GM18951 (cell line): ENCODE data around the gene OMD.

Experiments
- POLR2A ChIP-seq: IDR thresholded peaks from 4 replicates; pipeline ENCODE4 v1.6.1; 2011; ENCODE audit warnings: mild to moderate bottlenecking; ENCODE audit not compliant: insufficient read length, insufficient read depth; ENCODE audit errors: extremely low read depth
- in situ Hi-C: fragments of 300-500 bp; cut with MboI; formaldehyde crosslinking; loops from one replicate; pipeline ENCODE4 v1.12.0; 2022; ENCODE audit warnings: low sequenced_read_pairs, mixed read lengths, inconsistent platforms; ENCODE audit not compliant: unreplicated experiment

Gene OMD

DNA sequence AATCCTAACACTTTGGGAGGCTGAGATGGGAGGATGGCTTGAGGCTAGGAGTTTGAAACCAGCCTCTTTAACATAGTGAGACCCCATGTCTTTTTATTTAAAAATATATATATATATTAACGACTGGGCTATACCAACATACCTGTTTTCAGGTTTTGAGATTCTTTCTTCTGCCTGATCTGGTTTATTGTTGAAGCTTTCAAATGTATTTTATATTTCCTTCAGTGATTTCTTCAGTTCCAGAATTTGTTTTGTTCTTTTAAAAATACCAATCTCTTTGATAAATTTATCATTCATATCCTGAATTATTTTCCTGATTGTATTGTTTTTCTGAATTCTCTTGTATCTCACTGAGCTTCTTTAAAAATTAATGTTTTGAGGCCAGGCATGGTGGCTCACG, 51.1 kb downstream of the OMD start:
- in situ Hi-C loops, result no loop called here
- TF ChIP-seq POLR2A, result no peak

DNA sequence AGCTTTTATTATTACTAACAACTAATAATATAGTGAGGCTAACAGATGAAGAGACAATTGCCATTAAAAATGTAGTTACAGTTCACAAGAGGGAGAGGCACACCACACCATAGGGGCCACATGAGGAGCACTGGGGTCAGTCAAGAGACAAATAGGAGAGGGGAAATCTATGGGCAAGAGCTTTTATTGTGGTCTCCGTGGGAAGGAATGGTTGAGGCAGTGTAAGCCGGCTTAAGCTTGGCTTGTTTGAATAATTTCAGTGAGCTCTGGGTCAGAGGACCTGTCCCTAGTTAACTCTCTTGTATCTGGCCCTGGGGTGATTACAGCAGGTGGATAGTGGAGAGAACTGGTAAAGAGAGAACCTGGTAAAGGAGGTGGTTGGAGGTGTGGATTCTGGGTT, 55.2 kb downstream of the OMD start:
- in situ Hi-C loops, result no loop called here
- no peak for TF ChIP-seq POLR2A
